IPS-NIHi7 (cell line): ENCODE results near the gene XYLT1.
A peak's percentile ranks its signal among the peaks of the same experiment; 100 is the strongest.

Experiments
- DNase-seq: peaks from one replicate; pipeline ENCODE4 v3.0.0; 2012; ENCODE audit warnings: mixed read lengths; ENCODE audit errors: extremely low spot score

Gene XYLT1

DNA sequence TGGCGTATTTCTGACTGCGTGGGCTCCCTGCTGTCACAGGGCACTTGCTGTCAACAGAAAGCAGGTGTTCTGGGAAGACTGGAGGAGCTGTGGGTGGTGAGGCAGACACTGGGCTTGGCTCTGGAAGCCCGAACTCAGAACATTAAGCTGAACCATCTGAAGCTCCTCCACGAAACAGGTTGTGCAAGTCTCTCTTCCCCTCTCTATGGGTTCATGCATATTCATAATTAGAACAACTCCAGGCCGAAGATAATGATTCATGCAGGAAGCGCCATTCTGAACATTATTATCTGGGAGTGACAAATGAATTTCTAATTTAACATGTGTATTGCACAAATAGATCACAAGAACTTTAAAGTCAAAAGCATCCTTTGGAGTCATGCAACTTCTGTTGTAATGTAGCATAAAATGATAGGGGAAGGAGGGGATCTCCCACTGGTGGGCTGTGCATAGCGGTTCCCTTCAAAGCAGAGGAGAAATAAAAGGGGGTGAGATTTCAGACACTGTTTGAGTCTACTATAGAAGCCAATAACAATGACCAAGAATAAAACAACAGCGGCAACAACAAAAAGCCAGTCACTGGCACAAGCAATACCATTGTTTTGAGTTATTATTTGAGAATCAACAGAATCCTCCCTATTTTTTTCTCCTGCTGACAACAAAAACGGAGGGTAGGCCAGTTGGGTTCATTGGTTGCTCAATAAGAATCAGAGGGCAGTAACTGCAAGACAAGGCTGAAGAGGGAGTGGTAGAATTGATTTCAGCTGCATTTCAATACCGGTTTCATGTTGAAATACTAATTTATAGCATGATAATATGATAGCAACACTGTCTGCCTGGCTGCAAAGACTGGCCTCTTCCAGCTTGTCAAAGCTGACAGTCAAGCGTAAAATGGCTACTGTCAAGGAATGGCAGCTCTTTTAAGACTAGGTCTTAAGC is 407.3 kb downstream of the XYLT1 start:
- DNase-seq = peak; percentile 1

DNA sequence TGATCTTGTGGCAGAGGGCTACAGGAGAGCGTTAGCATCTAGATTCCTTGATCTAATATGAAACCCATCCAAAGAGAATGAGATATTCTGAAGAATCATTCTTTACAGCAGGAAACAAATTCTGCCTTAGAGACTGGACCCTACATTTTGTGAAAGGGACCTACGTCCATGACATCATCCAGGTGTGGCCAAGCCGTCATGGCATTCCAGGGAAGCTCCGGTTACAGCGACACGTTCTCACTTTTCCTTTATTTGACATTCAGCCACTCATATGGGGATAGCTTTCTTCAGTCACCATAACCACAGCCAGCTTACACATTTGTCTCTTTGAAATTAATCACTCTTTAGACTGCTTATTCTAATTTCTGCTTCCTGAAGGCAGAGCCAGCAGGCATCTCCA is 408.1 kb downstream of the XYLT1 start:
- no peak for DNase-seq

DNA sequence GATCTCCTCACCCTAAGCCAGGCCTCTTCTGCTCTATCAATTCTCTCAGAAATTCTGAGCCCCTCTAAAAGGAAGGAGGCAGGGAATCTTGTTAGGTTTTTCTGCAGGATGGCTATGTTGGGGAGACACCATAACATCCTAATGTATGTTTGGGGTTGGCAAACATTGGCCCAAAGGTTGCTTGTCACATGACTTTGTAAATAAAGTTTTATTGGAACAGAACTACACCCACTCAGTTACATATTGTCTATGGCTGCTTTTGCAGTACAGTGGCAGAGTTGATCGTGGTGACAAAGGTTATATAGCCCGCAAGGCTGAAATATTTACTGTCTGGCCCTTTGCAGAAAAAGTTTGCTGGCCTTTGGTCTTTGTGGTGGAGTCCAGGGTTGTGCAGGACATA is 409.4 kb downstream of the XYLT1 start:
- no peak for DNase-seq

DNA sequence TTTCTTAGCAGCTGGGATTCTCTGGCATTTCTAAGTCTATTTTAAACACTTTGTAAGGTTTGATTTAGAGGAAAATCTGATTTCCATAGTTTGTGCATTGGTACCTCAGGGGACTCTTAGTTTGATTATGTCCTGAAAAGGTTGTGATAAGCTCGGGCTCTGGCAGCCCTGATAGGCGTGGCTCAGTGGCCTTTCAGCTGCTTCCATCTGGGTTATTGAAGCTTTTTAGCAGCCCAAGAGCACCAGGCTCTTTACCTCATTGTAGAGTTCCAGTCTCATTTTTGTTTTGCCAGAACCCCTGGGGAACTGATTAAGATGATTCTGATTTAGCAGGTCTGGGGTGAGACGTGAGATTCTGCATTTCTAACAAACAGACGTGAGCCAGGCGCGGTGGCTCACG is 412.3 kb downstream of the XYLT1 start:
- DNase-seq = no peak

DNA sequence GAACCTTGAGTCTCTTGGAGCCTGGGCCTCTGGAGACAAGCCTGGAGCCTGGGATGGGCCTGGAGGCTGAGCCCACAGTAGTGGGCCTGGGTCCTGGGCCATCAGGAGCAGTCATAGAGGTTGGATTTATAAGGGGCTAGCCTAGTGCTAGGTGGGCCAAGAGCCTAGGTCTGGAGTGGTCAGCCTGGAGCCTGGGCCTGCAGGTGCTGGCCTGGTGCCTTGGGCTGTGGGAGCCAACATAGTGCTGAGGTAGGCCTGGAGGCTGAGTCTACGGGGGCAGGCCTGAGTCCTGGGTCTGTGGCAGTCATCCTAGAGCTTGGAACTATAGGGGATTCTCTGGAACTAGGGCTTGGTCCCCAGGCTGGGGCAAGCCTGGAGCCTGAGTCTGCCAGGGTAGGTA is 414.1 kb downstream of the XYLT1 start:
- no peak for DNase-seq

DNA sequence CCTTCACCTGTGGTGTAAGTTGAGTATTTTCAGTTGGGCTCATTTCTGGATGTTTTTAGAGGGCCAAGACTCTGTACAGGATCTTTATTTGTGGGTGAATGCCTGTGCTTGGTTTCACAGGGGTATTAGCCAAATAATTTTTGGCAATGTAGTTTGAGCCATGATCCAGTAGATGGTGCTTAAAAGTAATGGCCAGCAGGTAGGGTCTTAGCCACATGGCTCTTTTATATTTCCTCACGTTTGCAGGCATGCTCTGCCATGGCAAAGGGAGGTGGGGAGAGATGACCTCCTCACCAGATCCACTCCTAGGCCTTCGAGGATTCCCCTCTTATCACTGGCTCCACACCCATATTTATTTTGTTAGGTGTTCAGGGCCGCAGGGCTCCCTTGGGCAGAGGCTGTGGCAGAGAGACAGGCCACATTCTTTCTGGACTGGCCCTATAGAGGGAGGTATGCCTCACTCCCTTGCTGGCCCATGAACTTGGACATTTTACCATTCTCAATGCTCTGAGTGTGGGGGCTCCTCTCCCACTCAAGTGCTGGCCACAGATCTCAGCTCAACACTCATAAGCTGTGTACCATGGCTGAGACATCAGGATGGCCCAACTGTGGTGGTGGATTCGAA is 417.1 kb downstream of the XYLT1 start:
- DNase-seq = peak; percentile 47
